Stimulated activated CD4-positive, alpha-beta T cell treated with anti-CD3 and anti-CD28 coated beads, Interleukin-12 subunit alpha, Interleukin-12 subunit beta, amount 100 ng/mL, for 4 hours (primary cell): ENCODE measurements around the gene HLCS.
"Not testable (repeated sequence)": the region's sequence is repeated elsewhere in the genome, so short reads cannot be mapped to it uniquely, and the experiment has no call there.

ENCODE experiments used
- DNase-seq: peaks from one replicate; pipeline ENCODE4 v3.0.0-alpha.2; 2020

Gene HLCS

DNA sequence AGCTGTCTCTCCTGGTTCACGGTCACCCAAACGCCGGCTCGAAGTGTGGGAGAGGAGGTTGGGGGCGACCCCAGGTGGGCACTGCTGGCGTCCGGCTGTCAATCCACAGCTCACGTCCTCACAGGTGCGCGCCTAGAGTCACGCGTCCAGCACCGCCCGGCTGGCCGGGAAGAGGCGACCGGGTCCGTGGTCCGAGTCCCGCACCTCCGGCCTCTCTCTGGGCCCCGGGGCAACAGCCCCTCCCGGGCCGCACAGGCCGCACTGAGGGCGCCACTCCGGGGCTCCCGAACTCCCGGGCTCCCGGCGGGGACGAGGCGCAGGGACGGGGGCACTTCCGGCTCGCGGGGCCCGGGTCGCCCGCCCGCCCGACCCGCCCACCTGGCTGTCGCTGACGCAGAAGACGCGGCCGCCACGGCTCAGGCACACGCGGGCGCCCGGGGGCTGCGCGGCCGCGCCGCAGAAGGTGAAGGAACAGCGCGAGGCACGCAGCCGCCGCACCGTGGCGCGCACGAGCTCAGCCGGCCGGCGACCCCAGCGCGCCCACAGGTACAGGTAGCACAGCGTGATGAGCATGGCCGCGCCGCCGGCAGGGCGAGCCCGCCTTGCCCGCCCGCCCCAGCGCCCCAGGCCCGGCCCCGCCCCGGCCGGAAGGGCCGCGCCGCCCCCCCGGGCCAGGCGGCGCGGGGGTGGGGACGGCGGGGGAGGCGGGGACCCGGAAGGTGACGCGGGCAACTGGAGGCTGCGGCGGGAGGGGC lies at the start of gene HLCS:
TSS of gene HLCS (minus strand) at position 604 of the 755 bp plus-strand sequence. CDS start at position 573, 31 bp downstream.
- DNase-seq = peak; percentile 75

DNA sequence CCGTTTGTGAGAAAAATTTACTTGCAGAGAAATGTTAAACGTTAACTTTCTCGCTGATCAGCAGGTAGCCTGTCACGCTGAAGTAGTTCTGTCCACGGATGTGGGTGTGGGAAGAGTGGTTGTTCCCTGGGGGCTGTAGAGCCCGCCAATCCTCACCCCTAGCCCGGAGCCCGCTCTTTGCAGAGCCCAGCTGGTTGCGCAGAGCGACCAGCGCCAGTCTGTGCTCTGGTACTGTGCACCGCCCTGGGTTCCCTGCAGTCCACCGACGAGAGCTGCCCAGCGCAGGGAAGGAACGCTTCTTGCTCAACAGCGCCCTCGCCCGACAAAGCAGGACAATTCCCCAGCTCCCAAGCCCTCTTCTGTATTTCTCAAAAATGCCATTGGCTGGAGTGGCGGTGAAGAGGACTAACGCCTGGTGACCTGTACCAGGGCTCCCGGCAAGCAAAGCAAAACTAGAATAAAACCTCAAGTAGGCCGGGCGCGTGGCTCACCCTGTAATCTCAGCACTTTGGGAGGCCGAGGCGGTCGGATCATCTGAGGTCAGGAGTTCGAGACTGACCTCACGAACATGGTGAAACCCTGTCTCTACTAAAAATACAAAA lies 43.4 kb upstream of the HLCS start:
- peak; percentile 77 for DNase-seq

DNA sequence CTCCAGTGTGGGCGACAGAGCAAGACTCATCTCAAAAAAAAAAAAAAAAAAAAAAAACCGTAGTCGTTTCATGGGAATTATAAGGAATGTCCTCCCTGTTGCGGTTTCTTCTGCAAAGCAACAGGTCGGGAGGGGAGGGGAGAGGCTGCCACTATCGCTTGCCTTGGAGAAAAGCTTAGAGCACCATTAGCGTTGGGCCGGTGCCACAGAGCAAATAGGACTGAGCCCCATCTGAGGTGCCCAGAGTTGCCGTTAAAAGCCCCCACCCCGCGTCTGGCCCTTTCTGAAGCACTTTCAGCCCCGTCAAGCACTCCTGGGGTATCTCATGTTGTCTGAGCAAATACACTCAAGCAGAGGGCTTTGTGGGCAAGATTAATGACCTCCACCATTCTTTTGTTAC lies 42.3 kb upstream of the HLCS start:
- DNase-seq = no peak

DNA sequence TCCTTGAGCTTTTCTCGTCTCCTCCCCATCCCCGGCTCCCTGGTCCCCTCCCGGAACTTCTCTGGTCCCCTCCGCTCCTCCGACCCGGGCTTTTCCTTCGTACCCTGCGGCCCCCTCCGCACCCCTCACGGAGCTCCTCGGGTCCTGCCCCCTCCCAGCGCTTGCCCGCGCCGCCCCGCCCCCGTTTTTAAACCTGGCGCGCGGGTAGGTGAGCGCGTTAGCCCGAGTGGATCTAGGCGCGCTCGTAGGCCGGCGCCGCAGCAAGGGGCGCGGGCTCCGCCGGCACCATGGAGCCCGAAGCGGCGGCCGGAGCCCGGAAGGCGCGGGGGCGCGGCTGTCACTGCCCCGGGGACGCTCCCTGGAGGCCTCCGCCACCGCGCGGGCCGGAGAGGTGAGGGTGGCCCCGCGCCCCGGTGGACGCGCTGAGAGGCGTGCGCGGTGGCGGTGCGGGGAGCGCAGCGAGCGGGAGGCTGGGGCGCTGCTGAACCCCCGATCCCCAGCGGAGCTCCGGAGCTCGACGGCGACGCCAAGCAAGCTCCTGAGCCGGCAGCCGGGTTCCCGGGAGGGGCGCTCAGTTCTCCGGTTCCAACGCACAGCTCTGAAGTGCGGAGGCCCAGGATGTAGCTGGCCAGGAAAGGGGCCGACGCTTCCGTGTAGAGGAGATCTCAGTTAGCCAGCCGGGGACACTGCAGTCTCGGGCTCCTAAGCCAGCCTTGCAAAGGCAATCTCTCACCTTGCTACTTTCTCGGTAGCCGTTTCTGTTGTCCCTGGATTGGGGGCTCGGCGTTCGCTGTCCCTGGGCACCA lies 40.2 kb upstream of the HLCS start, which contains the start of gene RIPPLY3:
TSS of gene RIPPLY3 (plus strand) at position 217 of the 806 bp plus-strand sequence. CDS start at position 288, 71 bp downstream.
- DNase-seq = peak; percentile 20

DNA sequence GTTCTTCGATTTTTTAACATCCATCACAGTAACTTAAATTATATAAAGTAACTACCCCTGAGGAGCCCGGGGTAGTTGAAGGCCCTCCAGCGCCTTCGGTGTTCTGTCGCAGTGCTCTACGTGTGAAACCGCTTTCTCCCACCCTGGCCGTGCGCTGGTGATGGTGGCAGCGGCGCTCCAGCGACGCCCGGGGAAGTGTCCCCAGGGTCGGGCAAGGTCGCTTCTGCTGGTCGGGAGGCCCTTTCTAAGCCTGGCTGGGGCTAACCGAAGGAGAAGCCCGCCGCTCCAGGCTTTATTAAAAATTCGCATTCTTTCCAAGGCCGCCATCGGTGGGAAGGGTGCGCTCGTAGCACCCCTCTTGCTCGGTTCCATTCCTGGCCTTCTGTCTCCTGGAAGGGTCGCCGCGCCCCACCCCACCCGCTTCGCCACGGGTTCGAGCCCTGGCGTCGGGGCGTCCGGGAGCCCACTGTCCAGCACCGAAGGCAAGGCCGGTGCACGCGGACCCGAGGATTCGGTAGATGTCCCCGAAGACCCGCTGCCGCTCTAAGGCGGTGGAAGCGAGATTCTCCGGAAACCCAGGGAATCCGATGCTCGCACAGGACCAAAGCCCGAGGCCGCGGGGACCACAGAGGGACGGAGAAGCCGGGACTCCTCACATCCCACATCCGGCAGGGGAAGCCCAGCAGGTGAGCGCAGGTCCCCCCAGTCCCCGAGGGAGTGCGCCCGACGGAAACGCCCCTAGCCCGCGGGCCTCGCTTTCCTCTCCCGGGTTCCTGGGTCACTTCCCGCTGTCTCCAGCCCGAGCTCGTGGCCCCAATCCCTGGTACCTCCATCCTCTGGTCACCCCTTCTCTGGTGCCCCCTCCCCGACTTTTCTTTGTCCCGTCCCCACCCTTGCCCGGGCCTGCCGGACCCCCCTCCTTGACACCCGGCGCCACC lies 39.3 kb upstream of the HLCS start:
- no peak for DNase-seq

DNA sequence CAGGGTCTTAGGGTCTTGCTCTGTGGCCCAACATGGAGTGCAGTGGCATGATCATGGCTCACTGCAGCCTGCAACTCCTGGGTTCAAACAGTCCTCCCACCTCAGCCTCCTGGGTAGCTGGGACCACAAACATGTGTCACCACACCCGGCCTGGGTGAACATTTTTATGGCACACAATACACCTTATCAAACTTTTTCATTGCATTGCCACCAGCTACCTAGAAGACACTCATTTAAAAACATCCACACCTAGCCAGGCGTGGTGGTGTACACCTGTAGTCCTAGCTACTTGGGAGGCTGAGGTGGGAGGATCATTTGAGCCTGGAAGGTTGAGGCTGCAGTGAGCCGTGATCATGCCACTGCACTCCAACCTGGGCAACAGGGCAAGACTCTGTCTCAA lies 37.4 kb upstream of the HLCS start:
- not testable (repeated sequence) for DNase-seq

DNA sequence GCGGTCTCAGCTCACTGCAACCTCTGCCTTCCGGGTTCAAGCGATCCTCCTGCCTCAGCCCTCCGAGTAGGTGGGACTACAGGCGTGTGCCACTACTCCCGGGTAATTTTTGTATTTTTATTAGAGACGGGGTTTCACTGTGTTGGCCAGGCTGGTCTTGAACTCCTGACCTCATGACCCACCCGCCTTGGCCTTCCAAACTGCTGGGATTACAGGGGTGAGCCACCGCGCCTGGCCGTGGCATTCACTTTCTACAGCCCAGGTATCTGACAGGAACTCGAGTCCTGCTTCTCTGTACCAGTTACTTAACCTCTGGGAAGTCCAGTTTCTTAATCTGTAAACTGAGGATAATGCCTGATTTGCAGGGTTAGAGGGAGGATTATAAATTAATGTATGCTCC lies 36.4 kb upstream of the HLCS start:
- not testable (repeated sequence) for DNase-seq

DNA sequence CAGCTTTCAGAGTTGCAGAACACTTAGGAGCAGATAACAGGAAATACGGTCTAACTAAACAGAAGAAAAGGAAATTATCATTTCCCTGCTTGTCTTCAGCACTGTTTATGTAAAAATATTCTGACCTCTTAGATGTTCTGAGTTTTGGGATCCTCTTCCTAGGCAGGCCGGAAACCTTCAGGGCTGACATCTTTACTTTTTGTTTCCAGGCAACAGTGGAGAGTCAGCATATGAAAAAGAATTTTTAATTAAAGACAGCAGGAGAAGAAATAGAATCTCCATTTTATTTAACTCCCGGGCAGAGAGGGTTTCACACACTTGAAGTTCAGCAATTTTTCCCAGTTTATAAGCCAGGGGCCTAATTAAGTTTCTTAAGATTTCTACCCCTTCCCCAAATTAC lies 35.0 kb upstream of the HLCS start:
- DNase-seq = no peak

DNA sequence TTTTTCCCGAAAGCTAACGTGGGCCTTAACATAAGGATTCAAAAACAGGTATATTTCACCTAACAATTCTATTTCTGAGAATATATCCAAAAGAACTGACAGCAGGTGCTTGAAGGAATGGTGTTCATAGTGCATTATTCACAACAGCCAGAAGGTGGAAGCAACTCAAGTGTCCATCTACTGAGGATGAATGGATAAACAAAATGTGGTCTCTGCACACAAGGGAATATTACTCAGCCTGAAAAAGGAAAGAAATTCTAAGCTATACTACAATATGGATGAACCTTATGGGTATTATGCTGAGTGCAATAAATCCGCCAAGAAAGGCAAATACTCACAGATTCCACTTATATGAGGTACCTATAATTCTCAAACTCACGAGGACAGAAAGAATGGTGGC lies 33.9 kb upstream of the HLCS start:
- no peak for DNase-seq

DNA sequence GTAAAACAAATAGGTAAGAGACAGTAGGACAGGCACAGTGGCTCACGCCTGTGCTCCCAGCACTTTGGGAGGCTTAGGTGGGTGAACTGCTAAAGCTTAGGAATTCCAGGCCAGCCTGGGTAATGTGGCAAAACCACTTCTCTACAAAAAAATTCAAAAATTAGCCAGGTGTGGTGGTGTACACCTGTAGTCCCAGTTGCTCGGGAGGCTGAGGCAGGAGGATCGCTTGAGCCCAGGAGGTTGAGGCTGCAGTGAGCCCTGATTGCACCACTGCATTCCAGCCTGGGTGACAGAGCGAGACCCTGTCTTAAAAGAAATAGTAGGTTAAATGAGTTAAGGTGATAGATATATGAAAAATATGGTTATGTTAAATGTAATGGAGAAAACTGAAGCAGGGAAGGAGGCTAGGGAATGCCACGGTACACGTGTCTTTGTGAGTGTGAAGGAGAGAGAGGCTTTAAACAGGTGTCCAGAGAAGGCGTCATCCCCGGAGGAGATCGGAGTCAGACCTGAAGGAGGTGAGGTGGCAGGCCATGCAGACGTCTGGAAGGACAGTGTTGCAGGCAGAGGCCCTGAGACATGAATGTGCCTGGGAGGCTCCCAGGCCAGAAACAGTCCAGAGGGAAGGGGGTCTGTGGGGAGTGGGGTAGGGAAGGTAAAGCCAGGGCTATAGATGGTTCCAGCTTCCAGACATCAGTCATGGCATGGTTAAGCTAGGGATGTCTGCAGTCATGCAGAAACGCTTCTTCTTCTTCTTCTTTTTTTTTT lies 32.8 kb upstream of the HLCS start:
- no peak for DNase-seq

DNA sequence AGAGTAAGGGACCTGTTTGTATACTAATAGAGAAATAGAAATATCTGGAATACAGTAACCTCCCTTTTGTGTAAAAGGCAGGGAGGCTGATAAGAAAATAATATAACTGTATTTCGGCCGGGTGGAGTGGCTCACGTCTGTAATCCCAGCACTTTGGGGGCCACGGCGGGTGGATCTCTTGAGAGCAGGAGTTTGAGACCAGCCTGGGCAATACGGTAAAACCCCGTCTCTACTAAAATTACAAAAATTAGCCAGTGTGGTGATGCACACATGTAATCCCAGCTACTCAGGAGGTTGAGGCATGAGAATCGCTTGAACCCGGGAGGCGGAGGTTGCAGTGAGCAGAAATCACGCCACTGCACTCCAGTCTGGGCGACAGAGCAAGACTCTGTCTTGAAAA lies 28.8 kb upstream of the HLCS start:
- not testable (repeated sequence) for DNase-seq

DNA sequence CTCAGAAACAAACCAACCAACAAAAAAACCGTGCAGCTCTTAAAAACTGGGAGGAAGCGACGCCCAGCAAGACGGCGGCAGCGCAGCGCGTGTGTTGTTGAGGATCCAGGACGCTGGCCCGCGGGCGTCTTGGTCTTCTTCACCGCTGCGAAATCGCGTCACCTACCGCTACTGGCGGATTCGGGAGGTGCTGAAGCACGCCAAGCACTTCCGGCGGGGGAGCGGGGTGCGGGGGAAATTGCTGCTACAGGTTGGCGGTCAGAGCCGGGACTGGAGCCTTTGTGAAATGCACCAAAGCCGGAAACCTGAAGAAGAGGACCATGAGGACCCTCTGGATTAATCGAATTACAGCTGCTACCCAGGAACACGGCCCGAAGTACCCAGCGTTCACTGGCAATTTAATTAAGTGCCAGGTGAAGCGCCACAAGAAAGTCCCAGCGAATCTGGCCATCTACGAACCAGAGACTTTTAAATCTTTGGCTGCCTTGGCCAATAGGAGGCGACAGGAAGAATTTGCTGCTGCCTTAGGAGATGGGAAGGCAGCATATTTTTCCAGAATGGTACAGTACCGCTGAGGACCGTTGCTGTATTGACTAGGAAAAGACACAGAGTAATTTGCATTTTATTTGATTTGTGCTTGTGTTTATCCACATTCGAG lies 28.2 kb upstream of the HLCS start:
- DNase-seq = peak; percentile 26

DNA sequence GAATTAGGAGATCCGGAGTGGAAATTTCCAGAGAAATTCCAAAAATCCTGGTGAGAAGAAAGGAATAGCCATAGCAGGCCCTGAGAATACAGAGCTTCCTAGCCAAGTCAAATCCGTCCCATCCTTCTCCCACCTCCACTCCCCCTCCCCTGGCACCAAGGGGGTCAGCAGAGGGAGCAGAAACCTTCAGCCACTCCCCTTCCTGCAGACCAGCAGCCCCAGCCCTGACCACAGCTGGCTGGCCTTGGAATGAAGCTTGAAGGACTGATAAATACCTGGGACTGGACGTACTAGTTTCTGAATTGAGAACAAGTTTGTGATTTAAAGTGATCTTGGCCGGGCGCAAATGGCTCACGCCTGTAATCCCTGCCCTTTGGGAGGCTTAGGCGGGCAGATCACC lies 26.2 kb upstream of the HLCS start:
- DNase-seq = no peak

DNA sequence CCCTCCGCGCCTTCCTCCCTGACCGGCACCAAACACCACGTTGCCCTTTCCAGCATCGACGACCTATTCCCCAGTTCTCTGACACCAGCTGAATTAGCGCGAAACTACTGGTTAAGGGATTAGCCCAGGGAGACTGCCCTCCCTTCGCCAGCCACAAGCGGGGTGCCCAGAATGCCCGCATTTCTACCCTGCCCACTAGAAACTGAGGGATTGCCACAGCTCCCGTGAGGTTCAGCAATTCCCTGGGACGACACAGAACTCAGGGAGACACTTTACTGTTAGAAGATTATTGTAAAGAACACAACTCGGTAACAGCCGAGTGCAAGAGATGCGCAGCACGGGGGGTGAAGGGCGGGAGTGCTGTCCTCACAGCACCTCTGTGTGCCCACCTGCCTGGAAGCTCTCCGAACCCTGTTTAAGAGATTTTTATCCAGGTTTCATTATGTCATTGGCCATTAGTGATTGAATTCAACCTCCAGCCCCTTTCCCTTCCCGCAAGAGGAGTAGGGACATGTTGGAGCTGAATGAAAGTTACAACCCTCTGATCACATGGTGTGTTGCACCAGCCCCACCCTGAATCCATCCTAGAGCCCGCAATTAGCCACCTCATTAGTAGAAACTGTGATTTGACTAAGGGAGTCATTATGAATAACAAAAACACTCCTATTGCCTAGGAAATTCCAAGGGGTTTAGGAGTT lies 24.2 kb upstream of the HLCS start:
- no peak for DNase-seq

DNA sequence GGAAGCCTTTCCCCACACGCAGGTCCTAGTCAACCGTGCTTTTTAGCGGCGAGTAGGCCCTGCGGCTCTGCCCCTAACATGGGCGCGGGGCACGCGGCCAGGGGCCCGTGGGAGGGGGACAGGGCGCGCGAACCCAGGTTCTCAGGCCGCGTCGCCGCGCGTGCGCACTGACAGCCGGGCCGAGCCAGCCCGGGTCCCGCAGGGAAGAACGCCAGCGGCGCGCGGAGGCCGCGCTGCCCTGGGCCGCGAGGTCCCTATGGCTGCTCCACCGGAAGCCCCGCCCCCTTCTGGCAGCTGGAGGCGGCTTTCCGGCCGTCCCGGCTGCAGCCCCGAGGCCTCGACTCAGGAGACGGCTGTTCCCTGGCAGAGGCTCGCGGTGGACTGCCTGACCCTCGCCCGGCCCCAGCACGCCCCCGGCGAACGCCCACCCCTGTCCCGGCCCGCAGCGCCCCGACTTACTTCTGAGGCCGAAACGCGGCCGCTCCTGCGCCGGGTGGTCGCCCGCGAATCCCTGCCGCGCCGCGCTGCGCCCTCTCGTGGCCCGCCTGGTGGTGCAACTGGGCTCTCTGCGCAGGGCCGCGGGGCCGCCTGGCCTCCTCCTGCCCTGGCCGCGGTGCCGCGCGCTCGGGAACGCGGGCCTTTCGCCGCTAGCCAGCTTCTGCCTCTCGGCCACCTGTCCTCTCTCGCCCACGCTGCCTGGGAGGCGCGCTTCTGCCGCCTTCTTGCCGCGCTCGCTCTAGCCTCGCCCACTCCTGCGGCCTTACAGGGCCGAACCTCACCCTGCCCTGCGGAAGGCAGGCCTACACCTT lies 23.4 kb upstream of the HLCS start:
- peak; percentile 89 for DNase-seq

DNA sequence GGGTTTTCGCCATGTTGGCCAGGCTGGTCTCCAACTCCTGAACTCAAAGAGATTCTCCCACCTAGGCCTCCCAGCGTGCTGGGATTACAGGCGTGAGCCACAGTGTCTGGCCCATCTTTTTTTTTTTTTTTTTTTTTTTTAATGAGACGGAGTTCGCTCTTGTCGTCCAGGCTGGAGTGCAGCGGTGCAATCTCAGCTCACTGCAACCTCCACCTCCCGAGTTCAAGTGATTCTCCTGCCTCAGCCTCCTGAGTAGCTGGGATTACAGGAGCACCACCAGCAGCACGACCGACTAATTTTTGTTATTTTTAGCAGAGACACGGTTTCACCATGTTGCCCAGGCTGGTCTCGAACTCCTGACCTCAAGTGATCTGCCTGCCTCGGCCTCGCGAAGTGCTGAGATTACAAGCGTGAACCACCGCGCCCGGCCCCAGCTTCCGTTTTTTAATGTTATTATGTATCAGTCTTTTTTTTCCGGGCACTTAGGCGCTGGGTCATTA lies 22.8 kb upstream of the HLCS start:
- not testable (repeated sequence) for DNase-seq

DNA sequence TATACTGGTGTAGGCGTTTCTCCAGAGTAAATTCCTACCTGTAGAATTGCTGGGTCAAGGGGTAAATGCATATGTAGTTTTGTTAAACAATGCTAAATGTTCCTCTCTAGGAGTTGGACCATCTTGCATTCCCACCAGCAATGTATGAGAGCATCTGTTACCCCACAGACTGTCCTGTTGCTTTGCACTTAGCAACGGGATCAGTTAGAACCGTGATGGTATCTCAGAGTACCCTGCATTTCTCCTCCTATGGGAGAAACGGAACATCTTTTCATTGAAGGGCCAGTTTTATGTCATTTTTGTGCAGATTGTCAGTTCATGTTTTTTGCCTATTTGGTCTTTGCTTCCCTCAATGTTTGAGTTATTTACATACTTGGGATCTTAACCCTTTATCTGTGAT lies 22.1 kb upstream of the HLCS start:
- no peak for DNase-seq

DNA sequence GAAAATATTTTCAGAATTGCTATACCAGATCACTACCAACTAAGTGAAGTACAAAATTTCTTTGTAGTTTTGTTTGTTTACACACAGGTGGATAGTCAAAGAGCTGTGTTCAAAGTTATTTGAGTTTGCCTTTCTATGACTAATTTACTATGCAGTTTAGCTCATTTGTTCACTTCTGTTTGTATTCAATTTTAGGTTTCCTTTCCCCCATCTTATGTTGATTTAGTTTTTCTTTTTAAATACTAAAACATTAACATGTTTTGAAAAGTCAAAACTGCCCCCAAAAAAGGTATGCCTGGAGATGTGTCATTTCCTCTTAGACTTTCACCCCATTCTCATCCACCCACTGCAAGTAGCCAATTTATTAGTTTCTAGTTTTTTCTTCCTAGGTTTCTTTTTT lies 21.4 kb upstream of the HLCS start:
- no peak for DNase-seq
